Muscle layer of colon (tissue), 2 donors: ENCODE measurements around the gene LOXL1.

Experiments used
- H3K27ac ChIP-seq: one replicate; pipeline ENCODE4 v1.7.0; 2013; ENCODE audit warnings: low read depth, mild to moderate bottlenecking, low read length, moderate library complexity
- H3K27me3 ChIP-seq, 2 donors: one replicate each; pipeline ENCODE4 v1.7.0; 2013; ENCODE audit warnings: low read length in 2 of 2, mild to moderate bottlenecking in 2 of 2; ENCODE audit not compliant: insufficient read depth in 2 of 2, control insufficient read depth in 1 of 2
- H3K36me3 ChIP-seq: one replicate; pipeline ENCODE4 v1.7.0; 2013; ENCODE audit warnings: mild to moderate bottlenecking, low read length; ENCODE audit not compliant: insufficient read depth
- H3K4me1 ChIP-seq: one replicate; pipeline ENCODE4 v1.7.0; 2013; ENCODE audit warnings: mild to moderate bottlenecking, low read length; ENCODE audit not compliant: insufficient read depth
- H3K4me3 ChIP-seq, 2 donors: one replicate each; pipeline ENCODE4 v1.7.0; 2013; ENCODE audit warnings: low read length in 2 of 2, low read depth in 1 of 2, mild to moderate bottlenecking in 1 of 2, moderate library complexity in 1 of 2
- H3K9ac ChIP-seq: one replicate; pipeline ENCODE4 v1.7.0; 2013; ENCODE audit warnings: low read length
- H3K9me3 ChIP-seq: one replicate; pipeline ENCODE4 v1.7.0; 2013; ENCODE audit warnings: mild to moderate bottlenecking, low read length
- donor health status: abdominal sarcoma.
- donor health status: Adenocarcinoma of cecum.

The LOXL1 gene

GRCh38 chr15:73889053-73889761 is 37.1 kb upstream of the LOXL1 start:
- Histone ChIP-seq H3K27me3 (no peaks in the 10 kb centered on the region), H3K36me3 (no peaks in the 10 kb centered on the region), H3K4me1 (no peaks in the 10 kb centered on the region), H3K9ac (no peak overlapping the region), H3K4me3 (no peak overlapping the region), H3K9me3 (no peaks in the 10 kb centered on the region), H3K27ac (no peak overlapping the region)

DNA sequence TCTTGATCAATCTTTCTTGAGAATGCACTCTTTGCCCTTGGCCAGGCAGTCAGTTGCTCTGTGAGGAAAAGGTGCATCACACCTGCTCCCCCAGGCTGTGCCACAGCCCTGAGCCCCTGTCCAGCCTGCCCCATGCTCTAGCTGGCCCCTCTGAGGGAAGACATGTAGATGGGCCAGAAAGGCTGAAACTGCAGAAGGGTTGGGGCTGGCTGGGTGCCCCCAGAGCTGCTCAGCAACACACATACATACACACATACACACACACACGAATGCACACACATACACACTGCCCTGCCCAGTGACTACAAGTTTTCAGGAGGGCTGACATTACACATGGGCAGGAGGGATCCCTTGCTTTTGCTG is 36.5 kb upstream of the LOXL1 start:
- H3K27ac ChIP-seq = no peak overlapping the region
- H3K9ac ChIP-seq = no peak overlapping the region
- no peaks in the 10 kb centered on the region for H3K9me3 ChIP-seq
- no peaks in the 10 kb centered on the region for H3K27me3 ChIP-seq
- H3K4me3 ChIP-seq = no peak overlapping the region
- no peaks in the 10 kb centered on the region for H3K4me1 ChIP-seq
- no peaks in the 10 kb centered on the region for H3K36me3 ChIP-seq

DNA sequence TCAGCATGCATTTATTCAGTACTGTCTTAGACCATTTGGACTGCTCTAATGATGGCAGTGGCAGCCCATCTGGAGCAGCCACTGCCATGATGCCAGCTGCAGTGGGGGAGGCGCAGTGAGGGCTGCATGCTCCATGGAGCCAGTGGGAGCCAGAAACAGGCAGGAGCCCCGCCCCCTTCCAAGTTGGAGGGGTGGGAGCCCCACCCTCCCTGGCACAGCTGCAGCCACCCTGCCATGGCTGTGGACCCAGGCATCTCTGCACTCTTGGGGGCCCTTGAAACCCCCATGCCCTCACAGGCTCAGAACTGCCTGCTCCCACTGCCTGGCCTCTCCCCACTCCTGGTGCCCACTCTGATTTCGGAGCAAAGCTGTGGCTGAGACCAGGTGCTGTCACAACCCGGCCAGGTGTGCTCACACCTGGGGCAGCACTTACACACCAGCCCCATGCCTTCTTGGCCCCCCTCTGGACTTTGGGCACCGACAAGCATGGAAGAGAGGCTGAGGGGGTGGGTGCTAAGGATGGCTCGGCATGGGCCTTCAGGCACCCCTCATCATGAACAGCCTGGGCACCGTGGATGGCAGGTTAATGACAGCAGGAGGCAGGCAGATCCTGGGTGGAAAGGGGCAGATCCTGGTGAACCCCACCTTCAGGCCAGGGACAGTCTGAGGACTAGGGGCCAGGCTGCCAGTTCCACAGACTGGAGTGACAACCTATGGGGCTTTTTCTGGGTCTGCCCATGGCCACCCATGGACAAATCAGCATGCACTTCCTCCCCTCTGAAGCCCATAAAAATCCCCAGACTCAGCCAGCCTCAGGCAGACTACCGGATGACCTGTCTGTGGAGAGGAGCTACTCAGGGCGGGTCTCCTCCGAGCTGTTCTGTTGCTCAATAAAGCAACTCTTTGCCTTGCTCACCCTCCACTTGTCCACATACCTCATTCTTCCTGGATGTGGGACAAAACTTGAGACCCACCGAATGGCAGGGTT is 34.6 kb upstream of the LOXL1 start:
- Histone ChIP-seq H3K36me3 (no peaks in the 10 kb centered on the region), H3K9me3 (no peaks in the 10 kb centered on the region), H3K4me1 (no peaks in the 10 kb centered on the region), H3K27ac (no peak overlapping the region), H3K27me3 (no peaks in the 10 kb centered on the region), H3K9ac (no peak overlapping the region), H3K4me3 (no peak overlapping the region)

- Histone ChIP-seq H3K36me3 (no peaks in the 10 kb centered on the region), H3K4me3 (no peak overlapping the region), H3K9me3 (no peaks in the 10 kb centered on the region), H3K4me1 (no peaks in the 10 kb centered on the region), H3K9ac (no peak overlapping the region), H3K27me3 (no peaks in the 10 kb centered on the region), H3K27ac (no peak overlapping the region)
Observed at GRCh38 chr15:73892446-73893226, 33.6 kb upstream of the LOXL1 start.

DNA sequence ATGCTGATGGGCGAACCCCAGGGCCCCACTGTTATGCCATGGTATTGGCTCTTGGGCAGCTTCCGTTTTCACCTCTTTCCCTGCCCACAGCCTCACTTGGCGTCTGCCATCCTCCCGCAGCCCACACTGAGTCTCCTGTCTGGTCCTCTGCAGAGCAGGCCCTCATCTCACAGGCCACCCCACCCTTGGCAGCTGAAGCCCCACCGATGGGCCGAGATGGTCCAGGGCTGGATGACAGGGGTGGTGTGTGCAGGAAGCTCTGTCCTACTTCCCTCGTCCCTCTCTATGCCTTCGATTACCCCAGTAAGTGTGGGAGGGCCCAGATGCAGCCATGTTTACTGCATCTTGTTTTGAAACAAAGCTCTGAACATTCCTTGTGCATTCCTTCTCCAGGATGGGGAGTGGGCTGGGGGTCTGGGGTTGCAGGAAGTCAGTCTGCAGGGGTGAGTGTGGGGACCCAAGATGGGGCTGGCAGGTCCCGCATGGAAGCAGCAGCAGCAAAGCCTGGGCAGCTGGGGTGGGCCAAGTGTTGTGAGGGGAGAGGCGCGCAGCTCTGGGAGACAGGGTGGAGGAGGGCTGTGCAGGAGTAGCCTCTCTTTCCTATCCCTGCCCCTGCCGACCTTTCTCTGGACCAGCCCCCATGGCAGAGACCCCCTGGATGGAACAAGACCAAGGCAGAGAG is 32.0 kb upstream of the LOXL1 start:
- H3K4me1 ChIP-seq = no peaks in the 10 kb centered on the region
- H3K4me3 ChIP-seq = no peak overlapping the region
- H3K27me3 ChIP-seq = no peaks in the 10 kb centered on the region
- no peaks in the 10 kb centered on the region for H3K9me3 ChIP-seq
- no peak overlapping the region for H3K9ac ChIP-seq
- no peak overlapping the region for H3K27ac ChIP-seq
- H3K36me3 ChIP-seq = no peaks in the 10 kb centered on the region

GRCh38 chr15:73897441-73898261 is 28.6 kb upstream of the LOXL1 start:
- H3K4me3 ChIP-seq = no peak overlapping the region
- H3K4me1 ChIP-seq = no peaks in the 10 kb centered on the region
- H3K9me3 ChIP-seq = no peaks in the 10 kb centered on the region
- H3K27ac ChIP-seq = no peak overlapping the region
- H3K27me3 ChIP-seq = no peaks in the 10 kb centered on the region
- H3K9ac ChIP-seq = no peak overlapping the region
- no peaks in the 10 kb centered on the region for H3K36me3 ChIP-seq

- Histone ChIP-seq H3K36me3 (no peaks in the 10 kb centered on the region), H3K9me3 (no peaks in the 10 kb centered on the region), H3K4me1 (no peaks in the 10 kb centered on the region), H3K27ac (no peak overlapping the region), H3K27me3 (no peaks in the 10 kb centered on the region), H3K9ac (no peak overlapping the region), H3K4me3 (no peak overlapping the region)
Observed at GRCh38 chr15:73899197-73900094, 26.8 kb upstream of the LOXL1 start.

DNA sequence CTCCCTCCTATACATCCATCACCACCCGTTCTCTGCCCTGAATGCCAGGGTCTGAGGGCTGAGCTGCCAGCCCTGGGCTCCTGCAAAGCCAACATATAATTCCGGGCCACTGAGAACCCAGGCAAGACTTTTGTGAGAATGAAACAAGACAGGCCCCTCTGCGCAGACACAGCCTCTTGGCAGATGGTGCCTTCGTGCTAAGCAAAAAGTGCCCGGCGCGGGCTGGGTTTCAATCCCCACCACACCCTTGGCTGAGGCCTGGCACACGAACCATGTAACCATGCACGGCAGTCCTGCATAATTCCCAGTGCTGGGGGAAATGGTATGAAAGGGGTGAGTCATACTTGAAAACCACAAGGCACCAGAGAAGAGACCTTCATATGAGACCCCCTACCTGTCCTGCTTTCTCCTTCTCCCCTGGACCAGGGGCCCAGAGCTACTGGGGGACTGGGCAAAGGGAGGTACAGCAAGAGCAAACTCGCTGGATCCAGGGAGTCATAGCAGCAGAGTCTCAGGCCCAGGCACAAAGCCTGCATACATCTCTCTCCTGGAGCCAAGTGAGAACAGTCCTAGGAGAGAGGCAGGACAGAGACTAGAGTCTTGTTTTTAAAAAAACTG is 26.1 kb upstream of the LOXL1 start:
- Histone ChIP-seq H3K27me3 (no peaks in the 10 kb centered on the region), H3K4me1 (no peaks in the 10 kb centered on the region)

GRCh38 chr15:73901126-73901810 is 25.0 kb upstream of the LOXL1 start:
- Histone ChIP-seq H3K36me3 (no peaks in the 10 kb centered on the region), H3K4me1 (no peaks in the 10 kb centered on the region), H3K9ac (no peak overlapping the region), H3K9me3 (no peaks in the 10 kb centered on the region), H3K27ac (no peak overlapping the region), H3K4me3 (no peak overlapping the region), H3K27me3 (no peaks in the 10 kb centered on the region)

More for the DNA sequence above, 26.1 kb upstream of the LOXL1 start:
- no peaks in the 10 kb centered on the region for H3K36me3 ChIP-seq
- H3K9ac ChIP-seq = no peak overlapping the region
- no peaks in the 10 kb centered on the region for H3K9me3 ChIP-seq
- H3K4me3 ChIP-seq = no peak overlapping the region
- no peak overlapping the region for H3K27ac ChIP-seq
